Transverse colon (tissue), 4 donors: ENCODE measurements around the gene TMEM101.

Experiments used
- POLR2A ChIP-seq: fragments of 450-650 bp; IDR thresholded peaks from one replicate; pipeline ENCODE4 v1.6.1; 2016; ENCODE audit warnings: antibody characterized with exemption, mild to moderate bottlenecking, moderate library complexity
- POLR2AphosphoS5 ChIP-seq, 3 donors: sonication (generic); formaldehyde crosslinking; IDR thresholded peaks; one replicate each; pipeline ENCODE4 v1.6.1; 2016; ENCODE audit warnings: antibody characterized with exemption in 3 of 3
- TF ChIP-seq, protein P1 (sequence below), 5 experiments: fragments of 200-600 bp in 3 of 5; fragments of 450-650 bp in 2 of 5; sonication (generic) in 3 of 5; IDR thresholded peaks; 1 replicate in 2 of 5; 2 replicates in 3 of 5; pipeline ENCODE4 v1.5.1; 2016 to 2017; ENCODE audit warnings: antibody characterized with exemption in 5 of 5, inconsistent platforms in 3 of 5, mild to moderate bottlenecking in 2 of 5, moderate library complexity in 1 of 5

DNA sequence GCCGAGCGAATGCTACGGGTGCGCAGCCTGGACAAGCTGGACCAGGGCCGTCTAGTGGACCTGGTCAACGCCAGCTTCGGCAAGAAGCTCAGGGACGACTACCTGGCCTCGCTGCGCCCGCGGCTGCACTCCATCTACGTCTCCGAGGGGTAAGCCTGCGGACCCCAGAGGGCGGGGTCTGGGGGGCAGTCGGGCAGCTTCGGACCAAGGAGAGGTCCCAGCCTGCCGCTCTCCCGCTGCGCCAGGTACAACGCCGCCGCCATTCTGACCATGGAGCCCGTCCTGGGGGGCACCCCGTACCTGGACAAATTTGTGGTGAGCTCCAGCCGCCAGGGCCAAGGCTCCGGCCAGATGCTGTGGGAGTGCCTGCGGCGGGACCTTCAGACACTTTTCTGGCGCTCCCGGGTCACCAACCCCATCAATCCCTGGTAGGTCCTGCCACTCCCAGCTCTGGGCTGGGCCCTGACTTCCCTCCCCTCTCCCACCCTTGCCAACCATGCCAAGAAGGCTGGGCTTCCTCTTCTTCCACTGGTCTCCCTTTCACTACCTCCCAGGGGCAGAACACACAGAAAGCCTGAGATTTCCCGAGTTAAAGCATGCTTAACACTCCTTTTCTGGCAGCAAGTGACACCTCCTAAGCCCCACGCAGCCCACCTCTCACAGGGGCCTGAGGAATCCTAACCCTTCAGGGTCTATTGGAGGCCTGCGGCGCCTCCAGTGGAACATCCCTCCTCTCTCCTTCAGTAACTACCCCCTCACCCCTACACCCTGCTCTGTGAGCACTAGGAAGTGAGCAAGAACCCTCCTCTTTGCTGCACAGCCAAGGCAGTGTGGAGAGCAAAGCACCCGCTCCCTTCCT, 7.2 kb downstream of the TMEM101 start:
- TF ChIP-seq, protein P1, sequence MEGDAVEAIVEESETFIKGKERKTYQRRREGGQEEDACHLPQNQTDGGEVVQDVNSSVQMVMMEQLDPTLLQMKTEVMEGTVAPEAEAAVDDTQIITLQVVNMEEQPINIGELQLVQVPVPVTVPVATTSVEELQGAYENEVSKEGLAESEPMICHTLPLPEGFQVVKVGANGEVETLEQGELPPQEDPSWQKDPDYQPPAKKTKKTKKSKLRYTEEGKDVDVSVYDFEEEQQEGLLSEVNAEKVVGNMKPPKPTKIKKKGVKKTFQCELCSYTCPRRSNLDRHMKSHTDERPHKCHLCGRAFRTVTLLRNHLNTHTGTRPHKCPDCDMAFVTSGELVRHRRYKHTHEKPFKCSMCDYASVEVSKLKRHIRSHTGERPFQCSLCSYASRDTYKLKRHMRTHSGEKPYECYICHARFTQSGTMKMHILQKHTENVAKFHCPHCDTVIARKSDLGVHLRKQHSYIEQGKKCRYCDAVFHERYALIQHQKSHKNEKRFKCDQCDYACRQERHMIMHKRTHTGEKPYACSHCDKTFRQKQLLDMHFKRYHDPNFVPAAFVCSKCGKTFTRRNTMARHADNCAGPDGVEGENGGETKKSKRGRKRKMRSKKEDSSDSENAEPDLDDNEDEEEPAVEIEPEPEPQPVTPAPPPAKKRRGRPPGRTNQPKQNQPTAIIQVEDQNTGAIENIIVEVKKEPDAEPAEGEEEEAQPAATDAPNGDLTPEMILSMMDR (IDR thresholded peaks at IDR 0.05): no peak
- no peak for TF ChIP-seq POLR2A
- TF ChIP-seq POLR2AphosphoS5 (IDR thresholded peaks at IDR 0.05): no peak
